H1 (cell line): Measurements from ENCODE around the gene PCED1B.

Experiments used
- CTCF ChIP-seq, 3 experiments: IDR thresholded peaks; 1 replicate in 2 of 3; 2 replicates in 1 of 3; pipeline versions ENCODE4 v1.5.1 to v1.6.1; 2011; ENCODE audit warnings: low read length in 3 of 3, mild to moderate bottlenecking in 3 of 3, inconsistent platforms in 2 of 3, low read depth in 1 of 3, moderate library complexity in 1 of 3; ENCODE audit not compliant: insufficient read depth in 1 of 3; ENCODE audit errors: control extremely low read depth in 1 of 3
- MAX ChIP-seq: IDR thresholded peaks from 2 replicates; pipeline ENCODE4 v1.6.1; 2012; ENCODE audit warnings: inconsistent platforms
- RFX5 ChIP-seq: IDR thresholded peaks from 2 replicates; pipeline ENCODE4 v1.6.1; 2011; ENCODE audit warnings: low read depth, low read length, improper control_type of control experiment, borderline replicate concordance
- USF2 ChIP-seq: IDR thresholded peaks from 2 replicates; pipeline ENCODE4 v1.6.1; 2011; ENCODE audit warnings: low read length, improper control_type of control experiment

- TF ChIP-seq MAX: no peak
- no peak for TF ChIP-seq RFX5
- TF ChIP-seq CTCF (IDR thresholded peaks at IDR 0.05; ENCODE audit: control extremely low read depth in 1 of 3, insufficient read depth in 1 of 3, low read depth in 1 of 3, low read length in 3 of 3): no peak
- TF ChIP-seq USF2: no peak
These were observed 142.0 kb downstream of the PCED1B start for GRCh38 chr12:47221256-47222023.
